SH-SY5Y (cell line): ENCODE measurements around the gene SMAD3.

Experiments used
- GATA2 ChIP-seq: IDR thresholded peaks from 2 replicates; pipeline ENCODE4 v1.6.1; 2011; ENCODE audit warnings: mild to moderate bottlenecking, low read depth, low read length
- GATA3 ChIP-seq: IDR thresholded peaks from 2 replicates; pipeline ENCODE4 v1.6.1; 2011; ENCODE audit warnings: low read depth, mild to moderate bottlenecking, low read length, moderate library complexity

DNA sequence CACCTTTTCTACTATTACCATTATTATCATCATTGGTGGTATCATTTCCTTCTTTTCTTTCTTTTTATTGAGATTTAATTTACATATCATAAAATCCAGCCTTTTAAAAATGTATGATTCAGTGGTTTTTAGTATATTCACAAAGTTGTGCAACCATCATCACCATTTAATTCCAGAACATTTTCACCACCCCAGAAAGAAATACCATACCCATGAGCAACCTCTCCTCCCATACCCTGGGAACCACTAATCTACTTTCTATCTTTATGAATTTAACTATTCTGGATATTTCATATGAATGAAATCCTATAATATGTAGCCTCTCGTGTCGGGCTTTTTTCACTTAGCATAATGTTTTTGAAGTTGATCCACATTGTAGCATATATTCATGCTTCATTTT is 159.9 kb downstream of the SMAD3 start:
- TF ChIP-seq GATA3, result no peak
- no peak for TF ChIP-seq GATA2
